ENCODE data around the gene UBA1.
A peak's percentile ranks its signal among the peaks of the same experiment; 100 is the strongest.

Gene UBA1

DNA sequence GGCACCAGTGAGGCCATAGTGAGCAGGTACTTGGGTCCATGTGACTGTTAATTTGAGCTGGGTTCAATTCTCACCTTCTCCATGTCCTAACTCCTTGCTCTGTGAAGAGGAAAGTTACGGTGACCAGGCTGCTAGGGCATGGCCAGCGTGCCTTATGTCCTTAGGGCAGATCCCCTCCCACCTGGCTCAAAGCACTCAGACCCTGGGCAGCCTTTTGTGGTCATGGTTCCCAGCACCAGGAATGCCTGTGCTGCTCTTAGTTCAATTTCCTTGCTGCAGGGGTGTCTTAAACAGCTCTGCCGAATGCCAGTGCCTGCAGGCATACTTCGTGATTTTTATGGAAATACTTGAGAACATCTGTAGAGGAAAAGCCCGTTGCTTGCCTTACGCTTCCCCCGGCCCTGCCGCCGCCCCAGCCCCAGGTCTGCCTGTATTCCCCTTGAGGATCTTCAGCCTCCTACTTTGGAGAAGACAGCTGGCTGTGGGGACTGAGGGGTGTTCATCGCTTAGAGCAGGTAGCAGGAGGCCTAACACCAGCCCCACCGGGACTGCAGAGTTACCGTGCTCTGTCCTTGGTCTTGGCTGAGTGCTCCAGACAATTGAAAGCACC, 21.8 kb downstream of the UBA1 start:
- H3K4me1 ChIP-seq (ENCODE audit: insufficient read depth, low read length) = no peaks in the 10 kb centered on the region; the same call in 1 of the 2 replicates
- H3K27ac ChIP-seq (ENCODE audit: low read depth, low read length) = no peak overlapping the region
- H3K4me3 ChIP-seq (ENCODE audit: low read length) = no peak overlapping the region
- no peak overlapping the region for H3K9ac ChIP-seq (ENCODE audit: low read depth, low read length)
- no peaks in the 10 kb centered on the region for H3K9me3 ChIP-seq (ENCODE audit: insufficient read depth, low read depth, low read length)
- 91% methylated on average over 12 of the region's 12 CpGs for WGBS
- no peaks in the 10 kb centered on the region for H3K27me3 ChIP-seq (ENCODE audit: insufficient read depth, low read length)
- peaks cover 62% of the 10 kb centered on the region for H3K36me3 ChIP-seq (ENCODE audit: insufficient read depth, low read length)

GRCh38 chrX:47216393-47216925, 22.8 kb downstream of the UBA1 start:
- no peaks in the 10 kb centered on the region for H3K9me3 ChIP-seq (ENCODE audit: insufficient read depth, low read depth, low read length)
- H3K9ac ChIP-seq (ENCODE audit: low read depth, low read length) = no peak overlapping the region
- peak overlapping the region; percentile 83; the same call in 1 of the 2 replicates for H3K27ac ChIP-seq (ENCODE audit: low read depth, low read length)
- WGBS = 83% methylated on average over 8 of the region's 8 CpGs
- no peaks in the 10 kb centered on the region; the same call in 1 of the 2 replicates for H3K4me1 ChIP-seq (ENCODE audit: insufficient read depth, low read length)
- H3K36me3 ChIP-seq (ENCODE audit: insufficient read depth, low read length) = peaks cover 56% of the 10 kb centered on the region
- no peaks in the 10 kb centered on the region for H3K27me3 ChIP-seq (ENCODE audit: insufficient read depth, low read length)
- no peak overlapping the region; the same call in 1 of the 2 replicates for H3K4me3 ChIP-seq (ENCODE audit: low read length)

DNA sequence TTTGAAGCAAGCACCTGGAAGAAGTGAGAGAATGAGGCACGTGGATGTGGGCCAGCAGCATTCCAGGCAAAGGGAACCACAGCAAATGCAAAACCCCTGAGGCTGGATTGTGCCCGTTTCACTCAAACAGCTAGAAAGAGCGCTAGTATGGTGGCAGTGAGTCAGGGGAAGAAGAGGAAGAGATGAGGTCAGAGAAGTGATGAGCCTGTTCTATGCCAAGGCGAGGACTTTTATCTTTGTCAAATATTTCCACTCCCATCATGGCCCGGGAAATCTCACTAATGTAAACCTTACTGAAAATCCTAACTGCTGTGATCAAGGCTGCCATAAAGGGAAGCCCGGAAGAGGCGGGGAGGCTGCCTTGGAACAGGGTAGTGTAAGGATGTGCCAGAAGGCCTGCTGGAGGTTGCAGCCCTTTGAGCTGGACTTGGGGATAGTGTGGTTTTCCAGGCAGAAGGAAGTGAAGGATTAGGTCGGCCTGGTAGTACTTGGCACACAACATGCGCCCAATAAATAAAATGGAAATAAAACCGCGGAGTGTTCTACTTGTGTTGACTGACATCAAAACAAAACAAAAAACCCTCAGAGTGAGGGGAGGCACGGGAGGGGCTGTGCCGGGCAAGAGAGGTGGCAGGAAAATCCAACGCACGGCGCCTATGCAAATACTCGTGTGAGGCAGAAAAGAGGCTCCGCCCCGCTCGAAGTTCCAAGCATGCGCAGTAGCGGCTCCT, 23.7 kb downstream of the UBA1 start:
- peak overlapping the region; percentile 74 for H3K9ac ChIP-seq (ENCODE audit: low read depth, low read length)
- H3K27me3 ChIP-seq (ENCODE audit: insufficient read depth, low read length) = no peaks in the 10 kb centered on the region
- H3K36me3 ChIP-seq (ENCODE audit: insufficient read depth, low read length) = peaks cover 51% of the 10 kb centered on the region
- 13% methylated on average over 17 of the region's 22 CpGs for WGBS
- H3K4me1 ChIP-seq (ENCODE audit: insufficient read depth, low read length) = no peaks in the 10 kb centered on the region; the same call in 1 of the 2 replicates
- no peaks in the 10 kb centered on the region for H3K9me3 ChIP-seq (ENCODE audit: insufficient read depth, low read depth, low read length)
- peak overlapping the region; percentile 53 for H3K4me3 ChIP-seq (ENCODE audit: low read length)
- peak overlapping the region; percentile 83 for H3K27ac ChIP-seq (ENCODE audit: low read depth, low read length)

- Histone ChIP-seq H3K9me3 (ENCODE audit: insufficient read depth, low read depth, low read length) (no peaks in the 10 kb centered on the region), H3K36me3 (ENCODE audit: insufficient read depth, low read length) (peaks cover 46% of the 10 kb centered on the region), H3K27ac (ENCODE audit: low read depth, low read length) (peak overlapping the region; percentile 94; the same call in 1 of the 2 replicates), H3K4me1 (ENCODE audit: insufficient read depth, low read length) (no peaks in the 10 kb centered on the region; the same call in 1 of the 2 replicates), H3K27me3 (ENCODE audit: insufficient read depth, low read length) (no peaks in the 10 kb centered on the region), H3K9ac (ENCODE audit: low read depth, low read length) (peak overlapping the region; percentile 98), H3K4me3 (ENCODE audit: low read length) (peak overlapping the region; percentile 67)
- WGBS = under 1% methylated on average over 31 of the region's 31 CpGs
Measured at GRCh38 chrX:47217852-47218279, 24.2 kb downstream of the UBA1 start.

GRCh38 chrX:47218280-47218919, 24.8 kb downstream of the UBA1 start, which contains the start of gene CDK16:
Gene CDK16, plus strand, starts transcription at chrX:47218681. Its CDS starts 4,877 bp downstream, at chrX:47223558.
- peak within 1 kb of the TSS; percentile 98 for H3K9ac ChIP-seq (ENCODE audit: low read depth, low read length)
- under 1% methylated on average over 59 of the region's 61 CpGs for WGBS
- no peaks in the 10 kb centered on the region; the same call in 1 of the 2 replicates for H3K4me1 ChIP-seq (ENCODE audit: insufficient read depth, low read length)
- H3K27ac ChIP-seq (ENCODE audit: low read depth, low read length) = peak within 1 kb of the TSS; percentile 94
- H3K27me3 ChIP-seq (ENCODE audit: insufficient read depth, low read length) = no peaks in the 10 kb centered on the region
- peak within 1 kb of the TSS; percentile 67 for H3K4me3 ChIP-seq (ENCODE audit: low read length)
- peaks cover 46% of the 10 kb centered on the region for H3K36me3 ChIP-seq (ENCODE audit: insufficient read depth, low read length)
- H3K9me3 ChIP-seq (ENCODE audit: insufficient read depth, low read depth, low read length) = no peaks in the 10 kb centered on the region

- WGBS = 3% methylated on average over 60 of the region's 60 CpGs
- H3K4me1 ChIP-seq (ENCODE audit: insufficient read depth, low read length) = no peaks in the 10 kb centered on the region; the same call in 1 of the 2 replicates
- peak overlapping the region; percentile 67 for H3K4me3 ChIP-seq (ENCODE audit: low read length)
- H3K36me3 ChIP-seq (ENCODE audit: insufficient read depth, low read length) = peaks cover 48% of the 10 kb centered on the region
- H3K27me3 ChIP-seq (ENCODE audit: insufficient read depth, low read length) = no peaks in the 10 kb centered on the region
- H3K9me3 ChIP-seq (ENCODE audit: insufficient read depth, low read depth, low read length) = no peaks in the 10 kb centered on the region
- peak overlapping the region; percentile 94; the same call in 1 of the 2 replicates for H3K27ac ChIP-seq (ENCODE audit: low read depth, low read length)
- peak overlapping the region; percentile 98 for H3K9ac ChIP-seq (ENCODE audit: low read depth, low read length)
Measured at GRCh38 chrX:47218920-47219815, 25.5 kb downstream of the UBA1 start.

- H3K27me3 ChIP-seq (ENCODE audit: insufficient read depth, low read length) = no peaks in the 10 kb centered on the region
- H3K4me1 ChIP-seq (ENCODE audit: insufficient read depth, low read length) = no peaks in the 10 kb centered on the region; the same call in 1 of the 2 replicates
- H3K4me3 ChIP-seq (ENCODE audit: low read length) = no peak overlapping the region
- no peak overlapping the region for H3K27ac ChIP-seq (ENCODE audit: low read depth, low read length)
- peaks cover 48% of the 10 kb centered on the region for H3K36me3 ChIP-seq (ENCODE audit: insufficient read depth, low read length)
- no peak overlapping the region for H3K9ac ChIP-seq (ENCODE audit: low read depth, low read length)
- no peaks in the 10 kb centered on the region for H3K9me3 ChIP-seq (ENCODE audit: insufficient read depth, low read depth, low read length)
- WGBS = 97% methylated on average over 4 of the region's 4 CpGs
Measured at GRCh38 chrX:47221756-47222155, 28.1 kb downstream of the UBA1 start.

GRCh38 chrX:47222751-47223350, 29.2 kb downstream of the UBA1 start:
- Histone ChIP-seq H3K27ac (ENCODE audit: low read depth, low read length) (no peak overlapping the region), H3K9ac (ENCODE audit: low read depth, low read length) (no peak overlapping the region), H3K27me3 (ENCODE audit: insufficient read depth, low read length) (no peaks in the 10 kb centered on the region), H3K36me3 (ENCODE audit: insufficient read depth, low read length) (peaks cover 59% of the 10 kb centered on the region), H3K4me1 (ENCODE audit: insufficient read depth, low read length) (no peaks in the 10 kb centered on the region; the same call in 1 of the 2 replicates), H3K9me3 (ENCODE audit: insufficient read depth, low read depth, low read length) (no peaks in the 10 kb centered on the region), H3K4me3 (ENCODE audit: low read length) (no peak overlapping the region)
- WGBS = 93% methylated on average over 7 of the region's 10 CpGs

DNA sequence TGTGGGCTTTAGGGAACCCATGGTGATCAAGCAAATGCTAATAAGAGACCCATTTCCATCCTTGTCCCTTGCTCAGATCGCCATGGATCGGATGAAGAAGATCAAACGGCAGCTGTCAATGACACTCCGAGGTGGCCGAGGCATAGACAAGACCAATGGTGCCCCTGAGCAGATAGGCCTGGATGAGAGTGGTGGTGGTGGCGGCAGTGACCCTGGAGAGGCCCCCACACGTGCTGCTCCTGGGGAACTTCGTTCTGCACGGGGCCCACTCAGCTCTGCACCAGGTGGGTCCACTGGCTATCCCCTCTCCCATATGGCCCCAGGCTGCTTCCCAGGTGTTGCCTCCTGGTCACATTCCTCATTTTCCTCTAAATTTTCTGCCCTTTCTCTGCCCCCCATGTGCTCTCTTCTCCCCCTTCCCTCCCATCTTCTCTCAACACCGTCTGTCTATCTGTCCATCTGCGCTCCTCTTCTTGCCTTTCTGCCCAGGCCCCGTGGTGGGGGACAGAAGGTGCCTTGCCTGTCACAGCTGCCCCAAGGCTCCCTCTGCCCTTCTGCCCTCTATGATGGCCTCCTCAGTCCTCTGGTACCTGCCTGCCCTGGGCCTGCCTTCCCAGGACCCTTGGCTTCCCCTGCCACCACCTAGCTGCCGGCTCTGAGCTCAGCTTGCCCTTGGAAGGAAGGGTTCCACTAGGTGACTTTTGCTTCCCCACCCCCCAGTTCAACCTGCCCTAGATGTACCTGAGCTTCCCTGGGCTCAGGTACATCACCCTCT, 30.0 kb downstream of the UBA1 start:
- Histone ChIP-seq H3K4me1 (ENCODE audit: insufficient read depth, low read length) (no peaks in the 10 kb centered on the region; the same call in 1 of the 2 replicates), H3K27me3 (ENCODE audit: insufficient read depth, low read length) (no peaks in the 10 kb centered on the region), H3K9ac (ENCODE audit: low read depth, low read length) (no peak overlapping the region), H3K27ac (ENCODE audit: low read depth, low read length) (no peak overlapping the region), H3K9me3 (ENCODE audit: insufficient read depth, low read depth, low read length) (no peaks in the 10 kb centered on the region), H3K4me3 (ENCODE audit: low read length) (no peak overlapping the region), H3K36me3 (ENCODE audit: insufficient read depth, low read length) (peaks cover 67% of the 10 kb centered on the region)
- WGBS = 96% methylated on average over 13 of the region's 13 CpGs
